Non-pigmented ciliary epithelial cell (primary cell): ENCODE measurements around the gene STK4.
"Not testable (repeated sequence)": the region's sequence is repeated elsewhere in the genome, so short reads cannot be mapped to it uniquely, and the experiment has no call there.

Experiments used
- DNase-seq: peaks from one replicate; pipeline ENCODE4 v3.0.0-alpha.2; 2010; ENCODE audit warnings: low read depth

The STK4 gene

DNA sequence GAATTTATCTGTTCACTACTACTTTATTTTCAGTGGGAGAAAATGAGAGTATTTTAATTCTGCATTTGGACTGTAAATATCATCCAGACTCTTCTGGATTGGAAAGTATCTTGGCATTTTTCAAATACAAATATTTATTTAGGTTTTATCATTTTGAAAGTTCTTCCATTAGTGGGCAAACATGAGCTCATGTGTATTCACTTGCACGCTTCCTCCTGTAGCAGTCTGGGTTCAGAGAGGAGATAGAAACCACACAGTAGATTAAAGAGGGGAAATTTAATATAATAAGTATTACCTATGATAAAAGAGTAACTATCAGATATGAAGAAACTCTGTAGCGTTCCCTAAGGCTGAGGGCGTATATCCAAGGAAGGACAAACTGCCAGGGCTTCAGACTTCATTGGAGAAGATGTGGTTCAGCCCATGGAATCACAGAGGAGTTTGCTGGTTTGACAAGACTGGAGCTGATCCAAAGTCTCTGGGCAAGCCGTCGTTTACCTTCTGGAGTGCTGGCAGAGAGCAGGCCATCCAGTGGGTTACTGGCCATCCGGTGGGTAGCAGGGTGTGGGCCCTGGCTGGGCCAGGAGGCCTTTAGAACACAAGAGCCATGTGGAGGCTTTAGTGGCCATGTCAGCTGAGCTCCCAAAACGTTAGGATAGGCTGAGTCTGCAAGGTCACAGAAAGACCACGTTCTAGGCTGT, 90.3 kb downstream of the STK4 start:
- DNase-seq = no peak

DNA sequence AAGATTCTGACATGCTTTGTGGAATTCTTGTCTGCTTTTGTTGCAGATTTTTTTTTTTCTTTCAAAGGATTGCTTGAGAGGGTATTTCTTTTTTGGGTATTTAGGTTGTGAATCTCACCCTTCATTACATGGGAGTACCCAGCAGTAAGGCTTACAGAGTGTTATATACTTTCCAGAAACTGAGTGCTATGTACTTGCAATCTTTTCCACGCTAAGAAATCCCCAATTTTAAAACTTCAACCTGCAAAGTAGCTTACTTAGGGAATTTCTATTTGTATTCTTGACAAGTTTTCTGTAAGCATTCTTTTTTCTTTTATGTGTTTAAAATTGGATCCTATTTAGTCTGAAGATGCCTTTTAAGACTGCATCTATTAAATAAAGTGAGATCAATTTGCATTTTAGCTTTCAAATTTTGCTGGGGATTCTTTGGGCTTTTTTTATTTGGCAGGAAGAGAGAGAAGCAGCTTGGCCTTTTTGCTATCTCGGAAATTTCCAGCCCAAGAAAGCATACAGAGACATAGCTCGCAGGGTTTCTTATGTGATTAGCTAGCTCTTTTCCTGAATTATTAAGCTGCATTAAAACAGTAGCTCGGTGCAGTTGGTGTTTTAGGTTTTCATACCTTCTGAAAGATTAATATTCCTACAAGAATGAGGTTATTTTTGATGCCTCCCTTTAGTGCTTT, 92.0 kb downstream of the STK4 start:
- DNase-seq = no peak

DNA sequence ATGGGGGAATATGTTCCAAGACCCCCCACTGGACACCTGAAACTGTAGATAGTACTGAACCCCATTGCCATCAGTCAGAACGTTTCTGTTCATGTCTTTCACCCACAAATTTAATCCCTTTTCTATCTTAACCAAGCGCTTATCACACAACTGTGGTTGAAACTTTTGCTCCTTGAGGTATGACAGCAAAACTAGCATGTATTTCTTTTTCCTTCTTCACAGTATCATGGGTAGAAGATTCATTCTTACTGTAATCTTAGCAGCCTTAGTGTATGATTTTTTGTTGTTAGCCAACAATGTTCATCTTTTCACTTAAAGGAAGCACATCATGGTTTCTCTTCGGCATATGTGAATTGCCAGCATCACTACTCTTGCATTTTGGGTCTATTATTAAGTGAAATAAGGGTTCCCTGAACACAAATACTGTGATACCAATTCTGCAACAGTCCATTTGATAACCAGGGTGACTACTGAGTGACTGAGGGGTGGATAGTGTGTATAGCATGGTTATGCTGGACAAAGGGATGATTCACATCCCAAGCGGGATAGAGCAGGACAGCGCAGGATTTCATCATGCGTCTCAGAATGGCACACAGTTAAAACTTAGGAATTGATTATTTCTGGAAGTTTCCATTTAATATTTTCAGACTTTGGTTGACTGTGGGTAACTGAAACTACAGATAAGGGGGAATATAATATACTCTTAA, 92.9 kb downstream of the STK4 start:
- DNase-seq = no peak

DNA sequence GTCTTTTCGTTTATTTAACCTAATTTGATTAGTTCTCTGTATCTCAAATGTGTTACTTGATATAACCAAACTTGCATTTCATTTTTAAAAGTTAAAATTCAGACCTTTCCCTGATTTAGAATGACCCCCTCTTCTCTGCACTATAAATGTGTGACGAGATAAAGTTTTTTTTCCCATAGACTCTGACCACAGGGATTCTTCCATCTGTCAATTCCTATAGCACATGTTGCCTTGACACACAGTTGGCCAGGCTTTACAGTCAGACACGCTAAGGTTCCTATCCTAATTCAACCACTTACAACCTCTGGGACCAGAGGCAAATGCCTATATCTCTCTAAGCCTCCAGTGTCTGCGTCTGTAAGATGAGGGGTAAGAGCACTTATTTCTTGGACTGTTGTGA, 94.0 kb downstream of the STK4 start:
- DNase-seq = no peak

DNA sequence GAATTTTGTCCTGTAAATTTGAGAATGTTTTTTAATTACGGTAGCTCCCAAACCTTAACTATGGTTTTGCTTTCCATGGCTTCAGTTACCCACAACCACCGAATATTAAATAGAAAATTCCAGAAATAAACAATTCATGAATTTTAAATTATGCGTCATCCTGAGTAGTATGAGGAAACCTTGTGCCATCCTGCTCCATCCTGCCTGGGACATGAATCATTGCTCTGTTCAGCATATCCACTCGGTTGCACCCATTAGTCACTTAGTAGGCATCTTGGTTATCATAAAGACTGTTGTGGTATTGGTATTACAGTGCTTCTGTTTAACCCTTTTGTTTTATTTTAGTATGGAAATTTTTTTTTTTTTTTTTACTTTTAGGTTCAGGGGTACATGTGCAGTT, 94.9 kb downstream of the STK4 start:
- DNase-seq = peak; percentile 88

DNA sequence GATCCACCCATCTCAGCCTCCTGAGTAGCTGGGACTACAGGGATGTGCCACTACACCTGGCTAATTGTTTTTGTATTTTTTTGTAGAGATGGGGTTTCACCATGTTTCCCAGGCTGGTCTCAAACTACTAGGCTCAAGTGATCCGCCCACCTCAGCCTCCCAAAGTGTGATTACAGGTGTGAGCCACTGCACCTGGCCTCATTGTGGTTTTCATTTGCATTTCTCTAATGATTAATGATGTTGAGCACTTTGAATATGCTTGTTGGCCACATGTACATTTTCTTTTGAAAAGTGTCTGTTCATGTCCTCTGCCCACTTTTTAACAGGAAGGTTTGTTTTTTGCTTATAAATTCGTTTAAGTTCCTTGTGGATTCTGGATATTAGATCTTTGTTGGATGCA, 96.8 kb downstream of the STK4 start:
- DNase-seq = not testable (repeated sequence)

DNA sequence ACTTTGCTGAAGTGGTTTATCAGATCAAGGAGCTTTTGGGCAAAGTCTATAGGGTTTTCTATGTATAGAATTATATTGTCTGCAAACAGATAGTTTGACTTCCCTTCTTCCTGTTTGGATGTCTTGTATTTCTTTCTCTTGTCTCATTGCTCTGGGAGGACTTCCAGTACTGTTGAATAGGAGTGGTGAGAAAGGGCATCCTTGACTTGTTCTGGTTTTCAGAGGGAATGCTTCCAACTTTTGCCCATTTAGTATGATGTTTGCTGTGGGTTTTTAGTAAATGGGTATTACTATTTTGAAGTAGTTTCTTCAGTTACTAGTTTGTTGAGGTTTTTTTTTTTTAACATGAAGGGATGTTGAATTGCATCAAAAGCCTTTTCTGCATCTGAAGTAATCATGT, 98.5 kb downstream of the STK4 start:
- DNase-seq = no peak

DNA sequence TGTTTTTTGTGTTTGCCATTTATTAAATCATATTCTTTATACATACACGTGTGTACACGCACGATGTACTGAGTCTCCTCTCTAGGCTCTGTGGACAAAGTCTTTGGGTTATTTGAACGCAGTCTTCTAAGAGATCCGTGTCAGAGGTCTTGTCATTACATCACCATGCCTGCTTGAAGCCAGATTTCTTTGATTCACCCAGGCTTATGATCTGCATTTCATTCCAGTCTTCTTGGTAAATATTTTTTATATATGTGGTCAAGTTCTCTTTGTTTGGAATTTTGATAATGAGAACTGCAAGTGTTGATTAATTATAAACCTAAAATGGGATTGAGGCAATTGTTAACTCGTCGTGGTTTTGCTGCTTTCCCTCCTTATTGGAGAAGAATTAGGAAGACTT, 100.1 kb downstream of the STK4 start:
- peak; percentile 19 for DNase-seq

DNA sequence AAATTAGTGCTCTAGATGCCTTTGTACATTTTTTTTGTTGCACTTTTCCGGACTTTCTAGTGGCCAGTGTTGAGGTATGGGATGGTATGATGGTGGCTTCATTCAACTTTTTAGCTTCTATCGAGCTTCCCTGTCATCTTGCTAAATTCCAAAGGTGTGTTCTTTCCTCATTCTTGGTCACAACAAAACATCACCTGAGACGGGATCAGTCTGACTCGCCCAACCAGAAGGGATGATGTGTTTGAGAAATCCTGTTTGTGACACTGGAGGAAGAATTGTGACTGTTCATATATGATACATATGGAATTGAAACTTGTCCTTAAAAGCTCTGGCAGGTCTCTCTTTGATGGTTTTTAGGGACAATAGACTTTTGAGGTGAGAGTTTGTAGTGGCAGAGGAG, 100.8 kb downstream of the STK4 start:
- DNase-seq = no peak

DNA sequence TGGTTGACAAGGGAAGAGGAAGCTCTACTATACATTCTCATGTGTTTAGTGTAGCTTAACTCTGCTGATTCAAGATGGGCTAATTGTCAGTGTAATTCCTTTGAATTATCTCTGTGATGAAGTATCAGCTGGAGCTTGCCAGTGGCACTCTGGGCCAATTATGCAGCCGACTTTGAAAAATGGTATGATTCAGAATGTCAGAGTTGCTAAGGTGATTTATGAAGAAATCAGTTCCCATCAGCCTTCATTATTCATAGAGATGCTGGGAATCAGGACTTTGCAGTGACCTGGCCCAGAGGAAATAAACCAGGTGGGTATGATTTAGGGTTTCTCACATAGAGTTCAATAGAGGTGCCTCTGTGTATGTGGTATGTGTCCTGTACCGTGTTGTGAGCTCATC, 101.2 kb downstream of the STK4 start:
- no peak for DNase-seq

DNA sequence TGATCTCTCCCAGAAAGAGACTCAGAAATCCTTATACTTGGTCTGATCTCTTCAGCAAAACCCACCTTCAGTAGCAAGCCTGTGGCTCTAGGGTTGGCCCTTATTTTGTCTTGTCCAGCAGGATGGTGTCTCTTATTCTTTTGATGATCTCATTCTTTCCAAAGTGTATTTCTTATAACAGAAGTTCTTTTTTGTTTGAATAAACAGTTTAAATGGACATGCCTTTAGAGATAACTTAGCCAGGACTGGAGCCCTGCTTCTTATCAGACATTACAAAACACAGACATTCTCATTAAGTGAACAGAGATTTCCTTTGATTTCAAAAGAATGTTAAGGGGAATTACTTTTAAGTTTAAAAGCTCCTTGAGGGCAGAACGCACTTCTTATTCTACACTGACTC, 102.9 kb downstream of the STK4 start:
- no peak for DNase-seq

DNA sequence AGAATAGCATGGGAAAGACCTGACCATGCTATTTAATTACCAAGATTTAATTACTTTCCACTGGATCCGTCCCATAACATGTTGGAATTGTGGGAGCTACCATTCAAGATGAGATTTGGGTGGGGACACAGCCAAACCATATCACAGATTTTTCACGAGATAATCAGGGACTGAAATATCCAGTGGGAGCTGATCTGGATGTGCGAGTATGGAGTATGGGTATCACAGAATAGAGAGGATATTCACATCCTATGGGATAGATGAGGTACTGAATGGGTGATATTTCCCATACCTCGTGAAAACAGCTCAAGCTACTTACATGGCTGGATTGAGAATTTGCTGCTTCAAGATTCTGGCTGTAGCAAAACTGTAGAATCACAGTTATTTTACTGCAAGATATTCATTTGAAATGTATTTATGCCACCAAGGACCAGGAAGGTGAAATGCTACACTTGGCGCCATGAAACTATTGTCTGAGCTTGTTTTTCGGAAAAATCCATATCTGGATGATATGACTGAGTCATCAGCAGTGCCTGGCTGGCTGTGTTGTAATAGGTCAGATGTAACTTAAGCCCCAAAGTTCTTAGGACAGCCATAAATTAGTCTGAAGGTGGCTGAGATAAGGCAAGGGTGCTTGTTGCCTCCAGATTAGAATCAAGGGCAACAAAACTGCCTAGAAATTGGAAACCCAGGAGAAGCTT, 104.8 kb downstream of the STK4 start:
- DNase-seq = no peak

DNA sequence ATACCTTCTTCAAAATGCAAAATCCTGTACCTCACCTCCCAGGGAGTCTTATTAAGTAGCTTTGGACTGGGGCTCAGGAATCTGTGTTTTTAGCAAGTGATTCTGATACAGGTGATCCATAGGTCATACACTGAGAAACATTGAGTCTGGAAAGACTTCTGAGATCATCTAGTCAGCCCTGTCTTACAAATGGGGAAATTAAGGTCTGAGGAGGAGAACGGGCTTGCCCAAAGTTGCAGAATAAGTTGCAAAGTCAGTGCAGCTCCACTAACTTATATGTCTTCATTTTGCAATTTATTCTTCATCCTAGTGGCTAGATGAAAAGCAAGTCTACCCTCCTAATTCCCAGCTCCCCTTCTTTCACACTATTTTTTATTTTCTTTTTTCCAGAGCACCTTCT, 105.8 kb downstream of the STK4 start:
- no peak for DNase-seq

DNA sequence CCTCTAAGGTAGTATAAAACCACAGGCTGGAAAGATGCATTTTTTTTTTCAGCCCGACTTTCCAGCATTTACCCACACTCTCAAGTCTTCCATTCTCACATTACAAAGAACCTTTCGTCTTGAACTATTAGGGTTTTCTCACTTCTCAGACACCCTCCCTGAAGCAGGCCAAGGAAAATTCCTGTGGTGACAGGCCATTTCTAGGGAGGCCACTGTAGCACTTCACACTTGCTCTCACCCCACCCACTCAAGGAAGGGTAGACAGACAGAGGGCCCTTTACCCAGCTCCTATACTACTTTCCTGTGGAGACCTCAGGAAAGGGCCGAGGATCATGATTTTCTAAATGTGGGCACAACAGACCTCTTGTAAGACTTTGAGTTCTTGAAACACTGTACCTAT, 106.9 kb downstream of the STK4 start:
- DNase-seq = no peak

DNA sequence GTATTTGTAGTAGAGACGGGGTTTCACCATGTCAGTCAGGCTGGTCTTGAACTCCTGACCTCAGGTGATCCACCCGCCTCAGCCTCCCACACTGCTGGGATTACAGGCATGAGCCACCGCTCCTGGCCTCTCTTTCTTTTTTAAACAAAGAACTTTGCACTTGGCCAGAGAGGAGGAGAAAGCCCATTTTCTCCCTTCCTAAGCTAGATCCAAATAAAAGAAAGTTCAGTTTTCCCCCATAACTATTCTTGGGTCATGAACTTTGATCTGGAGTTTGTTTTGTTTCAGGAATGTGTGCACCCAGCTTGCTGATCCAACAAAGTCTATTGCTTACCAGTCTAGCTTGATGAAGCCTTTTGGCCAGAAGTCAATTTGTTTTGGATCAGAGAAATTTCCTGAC, 111.2 kb downstream of the STK4 start:
- DNase-seq = no peak

DNA sequence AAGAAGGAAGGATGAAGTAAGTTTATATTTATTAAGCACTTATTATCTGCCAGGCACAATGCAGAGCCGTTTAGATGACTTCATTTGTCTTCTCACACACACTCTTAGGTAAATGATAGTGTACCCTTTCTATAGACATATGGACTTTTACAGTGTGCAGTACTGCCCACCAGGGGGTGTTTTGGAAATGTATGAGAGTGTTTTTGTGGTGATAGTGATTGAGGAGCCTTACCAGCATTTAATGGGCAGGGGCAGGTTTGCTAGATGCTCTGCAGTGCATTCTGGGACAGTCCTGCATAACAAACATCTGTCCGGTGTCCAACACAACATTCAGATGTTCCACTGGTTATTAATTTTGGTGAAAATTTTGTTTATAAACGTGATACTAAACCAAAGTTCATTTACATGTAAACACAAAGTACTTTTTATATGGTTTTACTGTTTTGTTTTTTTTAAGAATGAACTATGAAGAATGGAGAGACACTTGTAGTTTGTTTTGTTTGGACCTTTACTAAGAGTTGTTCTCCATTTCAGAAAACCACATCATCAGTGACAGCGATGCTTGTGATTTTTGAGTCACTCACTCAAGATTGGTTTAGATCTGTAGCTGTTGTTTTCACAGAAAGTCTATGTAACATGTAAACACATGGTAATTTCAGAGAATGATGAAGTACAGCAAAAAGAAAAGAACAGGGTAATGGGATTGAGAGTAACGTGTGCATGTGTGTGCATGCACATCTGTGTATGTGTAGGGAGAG, 114.7 kb downstream of the STK4 start:
- no peak for DNase-seq

DNA sequence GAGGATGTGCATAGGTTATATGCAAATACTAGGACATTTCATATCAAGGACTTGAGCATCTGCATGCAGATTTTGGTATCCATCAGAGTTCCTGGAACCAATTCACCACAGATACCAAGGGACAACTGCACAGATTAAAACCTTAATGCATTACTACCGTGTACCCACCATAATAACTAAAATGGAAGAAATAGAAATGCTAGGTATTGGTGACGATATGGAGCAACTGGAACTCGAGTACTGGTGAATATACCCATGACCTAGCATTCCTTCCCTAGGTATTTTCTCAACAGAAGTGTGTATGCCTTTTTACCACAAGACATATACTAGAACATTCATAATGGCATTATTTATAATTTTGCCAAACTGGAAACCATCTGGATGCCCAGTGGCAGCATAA, 116.2 kb downstream of the STK4 start:
- DNase-seq = no peak

DNA sequence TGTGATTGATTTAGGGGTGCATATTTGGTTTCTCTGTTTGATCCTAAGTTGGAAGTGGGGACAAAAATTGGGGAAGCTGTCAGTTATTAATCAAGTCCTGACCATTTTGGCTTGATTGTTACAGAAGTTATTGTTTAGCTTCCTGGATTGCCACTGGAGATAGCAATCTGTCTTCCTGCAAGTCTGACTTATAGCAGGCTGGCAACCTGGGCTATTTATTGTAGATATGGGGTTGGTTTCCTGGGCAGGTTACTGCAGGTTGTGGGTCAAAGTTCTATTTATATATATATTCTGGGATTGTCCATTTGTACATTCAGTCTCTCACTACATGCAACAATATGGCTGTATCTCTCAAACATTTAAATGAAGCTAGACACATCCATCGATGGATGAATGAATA, 116.8 kb downstream of the STK4 start:
- DNase-seq = no peak

DNA sequence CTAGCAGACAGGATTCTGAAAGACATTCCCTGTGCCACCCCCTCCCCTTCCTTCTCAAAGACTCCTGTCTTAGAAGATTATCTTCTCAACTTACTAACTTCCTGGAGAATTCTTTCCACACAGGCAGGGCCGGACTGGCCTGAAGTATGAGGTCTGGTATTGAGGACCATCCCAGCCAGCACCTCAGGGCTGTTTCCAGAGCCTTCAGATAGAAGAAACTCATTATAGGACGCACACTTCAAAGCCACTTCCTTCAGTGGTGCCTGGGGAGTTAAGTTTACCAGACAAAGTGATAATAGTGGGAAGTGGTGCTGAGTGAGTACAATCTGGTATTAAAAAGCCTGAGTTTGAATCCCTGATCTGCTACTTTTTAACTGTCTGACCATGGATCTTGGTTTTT, 119.0 kb downstream of the STK4 start:
- DNase-seq = no peak

DNA sequence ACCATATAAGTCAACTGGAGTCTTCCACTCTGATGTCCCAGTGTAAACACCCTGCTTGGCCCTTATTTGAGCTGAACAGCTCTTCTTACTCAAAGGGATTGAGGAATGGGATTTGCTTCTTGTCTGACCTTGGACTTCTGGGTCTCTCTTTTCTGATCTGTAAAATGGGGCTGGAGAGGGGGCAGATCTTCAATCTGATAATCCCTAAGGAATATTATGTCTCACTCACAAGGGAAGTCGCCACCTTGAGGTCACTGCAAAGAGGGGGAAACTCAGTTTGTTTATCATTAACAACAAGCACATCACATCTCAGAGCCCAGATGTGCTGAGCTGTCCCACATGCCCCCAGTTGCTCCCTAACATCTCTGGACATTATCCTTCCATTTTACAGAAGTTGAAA, 119.6 kb downstream of the STK4 start:
- no peak for DNase-seq

DNA sequence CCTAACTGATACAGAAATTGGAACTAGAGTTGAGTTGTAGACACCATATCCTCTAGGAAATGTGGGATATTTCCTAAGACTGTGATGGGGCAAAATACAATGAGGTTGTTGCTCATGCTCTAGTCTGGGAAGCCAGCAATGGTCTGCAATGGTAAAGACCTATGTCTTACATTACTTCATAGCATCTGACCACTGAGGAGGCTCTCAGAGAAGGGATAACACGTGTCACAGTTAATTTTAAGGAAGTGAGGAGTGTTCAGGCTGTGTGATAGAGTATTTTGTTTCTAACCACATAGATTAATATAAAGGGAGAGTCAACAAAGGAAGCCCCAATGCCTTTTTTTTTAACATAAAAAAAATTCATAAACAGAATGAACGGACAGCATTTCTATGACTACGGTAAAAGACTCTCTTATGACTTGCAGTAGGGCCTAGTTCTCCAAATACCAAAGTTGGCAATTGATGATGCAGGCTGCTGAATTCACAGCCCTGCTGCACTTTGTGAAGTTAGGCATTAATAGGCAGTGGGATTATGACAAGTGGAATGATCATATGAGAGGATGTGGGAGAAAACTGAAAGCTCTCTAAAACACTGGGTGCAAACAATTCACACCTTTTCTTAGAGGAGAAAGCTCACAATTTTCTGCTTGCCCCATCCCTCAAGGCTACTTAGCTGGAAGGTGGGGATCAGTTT, 120.9 kb downstream of the STK4 start:
- DNase-seq = no peak

DNA sequence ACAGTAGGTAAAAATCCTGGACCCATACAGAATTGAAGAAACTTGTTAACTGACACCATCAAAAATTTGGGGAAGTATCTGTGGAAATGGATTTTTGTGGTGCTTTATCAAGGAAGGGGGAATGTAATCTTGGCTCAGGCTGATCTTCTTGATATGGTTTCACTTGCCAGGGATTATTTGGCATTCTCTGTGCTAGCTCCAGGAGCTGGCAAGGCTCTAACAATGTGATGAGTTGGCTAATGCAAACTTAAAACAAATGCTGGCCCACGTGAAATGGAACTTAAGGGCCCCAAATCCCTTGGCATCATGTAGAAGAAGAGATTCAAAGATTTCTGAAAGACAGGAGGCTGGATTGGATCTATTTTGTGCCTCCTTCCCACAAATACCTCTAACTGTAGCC, 121.5 kb downstream of the STK4 start:
- DNase-seq = no peak
